ENCODE measurements around the gene CAMK1.
A peak's percentile ranks its signal among the peaks of the same experiment; 100 is the strongest.

Gene CAMK1

GRCh38 chr3:9731206-9732079 lies 38.3 kb downstream of the CAMK1 start, which contains the start of gene BRPF1:
Gene BRPF1 (plus strand): TSS chr3:9731735. CDS start chr3:9734141, 2,406 bp downstream.
- H3K27me3 Mint-ChIP-seq (ENCODE audit: low read depth): no peaks in the 10 kb centered on the region
- H3K36me3 Mint-ChIP-seq (ENCODE audit: low read depth): peaks cover 26% of the 10 kb centered on the region
- peak within 1 kb of the TSS; percentile 90 to 97 (median 94) for H3K27ac Mint-ChIP-seq
- peaks cover 24% of the 10 kb centered on the region for H3K4me1 Mint-ChIP-seq
- H3K9me3 Mint-ChIP-seq: no peaks in the 10 kb centered on the region
- H3K4me3 Mint-ChIP-seq: peak within 1 kb of the TSS; percentile 93 to 94 (median 94)
- TF ChIP-seq CTCF (IDR thresholded peaks at IDR 0.05; ENCODE audit: unreplicated experiment in 3 of 3): no peak

- no peaks in the 10 kb centered on the region for H3K9me3 Mint-ChIP-seq
- peaks cover 24% of the 10 kb centered on the region for H3K4me1 Mint-ChIP-seq
- H3K36me3 Mint-ChIP-seq (ENCODE audit: low read depth): peaks cover 21% of the 10 kb centered on the region
- H3K27me3 Mint-ChIP-seq (ENCODE audit: low read depth): no peaks in the 10 kb centered on the region
- no peak for TF ChIP-seq CTCF (IDR thresholded peaks at IDR 0.05; ENCODE audit: unreplicated experiment in 3 of 3)
- H3K27ac Mint-ChIP-seq: peak overlapping the region; percentile 90 to 97 (median 94)
- H3K4me3 Mint-ChIP-seq: peak overlapping the region; percentile 92 to 94 (median 93)
These were observed 39.0 kb downstream of the CAMK1 start for GRCh38 chr3:9730657-9731205.

- peaks cover 24% of the 10 kb centered on the region for H3K4me1 Mint-ChIP-seq
- no peaks in the 10 kb centered on the region for H3K9me3 Mint-ChIP-seq
- H3K4me3 Mint-ChIP-seq: peak overlapping the region; percentile 58 to 79 (median 70)
- H3K36me3 Mint-ChIP-seq (ENCODE audit: low read depth): peaks cover 12% of the 10 kb centered on the region
- no peak for TF ChIP-seq CTCF (IDR thresholded peaks at IDR 0.05; ENCODE audit: unreplicated experiment in 3 of 3)
- peak overlapping the region in 2 of 3 experiments; percentile 5 to 23 for H3K27ac Mint-ChIP-seq
- no peaks in the 10 kb centered on the region for H3K27me3 Mint-ChIP-seq (ENCODE audit: low read depth)
These were observed 40.3 kb downstream of the CAMK1 start for GRCh38 chr3:9729419-9729818.

- Mint-ChIP-seq H3K27ac (no peak overlapping the region), H3K36me3 (ENCODE audit: low read depth) (no peaks in the 10 kb centered on the region), H3K9me3 (no peaks in the 10 kb centered on the region), H3K4me3 (peak overlapping the region; percentile 8 to 46 (median 38)), H3K27me3 (ENCODE audit: low read depth) (no peaks in the 10 kb centered on the region), H3K4me1 (peaks cover 12% of the 10 kb centered on the region)
- no peak for TF ChIP-seq CTCF (IDR thresholded peaks at IDR 0.05; ENCODE audit: unreplicated experiment in 3 of 3)
These were observed 42.0 kb downstream of the CAMK1 start for GRCh38 chr3:9727743-9728142.

GRCh38 chr3:9727041-9727595 lies 42.6 kb downstream of the CAMK1 start:
- Mint-ChIP-seq H3K36me3 (ENCODE audit: low read depth) (no peaks in the 10 kb centered on the region), H3K4me1 (peaks cover 7% of the 10 kb centered on the region), H3K27ac (no peak overlapping the region), H3K4me3 (peak overlapping the region in 2 of 3 experiments; percentile 36 to 38), H3K27me3 (ENCODE audit: low read depth) (no peaks in the 10 kb centered on the region), H3K9me3 (no peaks in the 10 kb centered on the region)
- TF ChIP-seq CTCF (IDR thresholded peaks at IDR 0.05; ENCODE audit: unreplicated experiment in 3 of 3): no peak

Measured in nephron (organoid).